IMR-90 (cell line): ENCODE data around the gene MAP4.

Experiments used
- CHD1 ChIP-seq: IDR thresholded peaks from 2 replicates; pipeline ENCODE4 v1.6.1; 2012; ENCODE audit warnings: low read depth, low read length, improper control_type of control experiment
- CTCF ChIP-seq: conservative IDR thresholded peaks from 2 replicates; pipeline ENCODE4 v1.5.1; 2012; ENCODE audit warnings: mild to moderate bottlenecking, low read depth, low read length, improper control_type of control experiment
- MAZ ChIP-seq: IDR thresholded peaks from 2 replicates; pipeline ENCODE4 v1.6.1; 2012; ENCODE audit warnings: low read depth, mild to moderate bottlenecking, low read length, improper control_type of control experiment, moderate library complexity, borderline replicate concordance
- NFE2L2 ChIP-seq: fragments of 150-350 bp; IDR thresholded peaks from 2 replicates; pipeline ENCODE4 v1.6.1; 2016; ENCODE audit warnings: low read depth, mild to moderate bottlenecking, low read length
- RCOR1 ChIP-seq: IDR thresholded peaks from 2 replicates; pipeline ENCODE4 v1.6.1; 2012; ENCODE audit warnings: mild to moderate bottlenecking, low read length, improper control_type of control experiment; ENCODE audit not compliant: insufficient replicate concordance
- RFX5 ChIP-seq: IDR thresholded peaks from 2 replicates; pipeline ENCODE4 v1.8.0; 2012; ENCODE audit warnings: low read depth, mild to moderate bottlenecking, low read length, moderate library complexity

DNA sequence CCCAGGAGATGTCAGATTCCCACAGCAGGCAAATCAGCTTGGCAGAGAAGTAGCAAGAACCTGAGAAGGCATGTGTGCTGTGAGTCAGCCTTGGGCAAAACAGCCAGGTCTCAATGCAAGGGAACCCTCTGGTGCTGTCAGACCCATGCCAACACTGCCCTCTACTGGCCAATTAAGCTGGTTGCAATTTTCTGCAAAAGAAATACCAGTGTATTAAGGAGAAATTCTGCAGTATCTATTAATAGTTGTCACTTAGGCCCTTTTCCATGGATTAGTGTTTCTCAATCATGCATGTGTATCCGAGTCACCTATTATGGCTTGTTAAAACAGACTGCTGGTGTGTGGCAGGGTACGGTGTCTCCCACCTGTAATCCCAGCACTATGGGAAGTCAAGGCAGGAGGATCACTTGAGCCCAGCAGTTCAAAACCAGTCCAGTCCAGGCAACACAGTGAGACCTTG is 26.2 kb downstream of the MAP4 start:
- TF ChIP-seq RCOR1 = no peak
- no peak for TF ChIP-seq NFE2L2
- TF ChIP-seq CTCF = peak; percentile 97
- no peak for TF ChIP-seq RFX5
- no peak for TF ChIP-seq MAZ
- no peak for TF ChIP-seq CHD1
